HepG2 (cell line): Measurements from ENCODE around the gene PSMD5. TPM values are rescaled to one million over a fixed set of nuclear protein-coding genes. Genes with fewer than 3 reads are reported as not detected.

ENCODE experiments used
- EHMT2 ChIP-seq: fragments of 200-600 bp; sonication (generic); IDR thresholded peaks from 2 replicates; pipeline ENCODE4 v1.7.0; 2017; ENCODE audit warnings: antibody characterized with exemption, low read depth, low read length, borderline replicate concordance
- FOXJ3 ChIP-seq: sonication (generic); formaldehyde crosslinking; IDR thresholded peaks from 2 replicates; pipeline ENCODE4 v1.4.0; 2020; ENCODE audit warnings: missing genetic modification reagents, mild to moderate bottlenecking, borderline replicate concordance
- IKZF1 ChIP-seq: fragments of 450-650 bp; IDR thresholded peaks from 2 replicates; pipeline ENCODE4 v1.7.1; 2016
- JUN ChIP-seq: sonication (generic); formaldehyde crosslinking; IDR thresholded peaks from 2 replicates; pipeline ENCODE4 v1.4.0; 2020; ENCODE audit warnings: mild to moderate bottlenecking, missing genetic modification reagents
- KDM4B ChIP-seq: sonication (generic); formaldehyde crosslinking; IDR thresholded peaks from 2 replicates; pipeline ENCODE4 v1.4.0; 2020; ENCODE audit warnings: missing genetic modification reagents
- SMC3 ChIP-seq: IDR thresholded peaks from 2 replicates; pipeline ENCODE4 v1.6.1; 2011; ENCODE audit warnings: low read length, improper control_type of control experiment
- ZBTB1 ChIP-seq: sonication (generic); formaldehyde crosslinking; IDR thresholded peaks from 2 replicates; pipeline ENCODE4 v1.4.0; 2020; ENCODE audit warnings: missing genetic modification reagents, borderline replicate concordance
- ZBTB4 ChIP-seq: sonication (generic); formaldehyde crosslinking; IDR thresholded peaks from 2 replicates; pipeline ENCODE4 v1.4.0; 2020; ENCODE audit warnings: missing genetic modification reagents, mild to moderate bottlenecking, borderline replicate concordance
- ZNF121 ChIP-seq: sonication (generic); formaldehyde crosslinking; IDR thresholded peaks from 2 replicates; pipeline ENCODE4 v1.5.0; 2020; ENCODE audit warnings: mild to moderate bottlenecking, missing genetic modification reagents
- ZNF136 ChIP-seq: sonication (generic); formaldehyde crosslinking; IDR thresholded peaks from 2 replicates; pipeline ENCODE4 v1.8.1; 2022; ENCODE audit warnings: low read depth, mild to moderate bottlenecking, moderate library complexity, missing genetic modification reagents
- ZNF274 ChIP-seq: sonication (generic); formaldehyde crosslinking; IDR thresholded peaks from 2 replicates; pipeline ENCODE4 v1.5.1; 2020; ENCODE audit warnings: mild to moderate bottlenecking, missing genetic modification reagents
- ZNF496 ChIP-seq: sonication (generic); formaldehyde crosslinking; IDR thresholded peaks from 2 replicates; pipeline ENCODE4 v1.8.1; 2023; ENCODE audit warnings: mild to moderate bottlenecking, moderate library complexity, missing genetic modification reagents; ENCODE audit not compliant: insufficient replicate concordance
- ZNF562 ChIP-seq: sonication (generic); formaldehyde crosslinking; IDR thresholded peaks from 2 replicates; pipeline ENCODE4 v1.8.0; 2022; ENCODE audit warnings: missing genetic modification reagents, borderline replicate concordance
- ZNF570 ChIP-seq: sonication (generic); formaldehyde crosslinking; IDR thresholded peaks from 2 replicates; pipeline ENCODE4 v1.4.0; 2020; ENCODE audit warnings: mild to moderate bottlenecking, missing genetic modification reagents, borderline replicate concordance
- ZNF7 ChIP-seq: IDR thresholded peaks from 2 replicates; pipeline ENCODE4 v1.6.1; 2016; ENCODE audit warnings: missing biosample characterization, missing genetic modification reagents
- ZNF749 ChIP-seq: sonication (generic); formaldehyde crosslinking; IDR thresholded peaks from 2 replicates; pipeline ENCODE4 v1.8.0; 2022; ENCODE audit warnings: mild to moderate bottlenecking, missing genetic modification reagents, moderate library complexity, borderline replicate concordance
- ZNF891 ChIP-seq: sonication (generic); formaldehyde crosslinking; IDR thresholded peaks from 2 replicates; pipeline ENCODE4 v1.5.0; 2020; ENCODE audit warnings: mild to moderate bottlenecking, missing genetic modification reagents
- polyA plus RNA-seq, 8 experiments: library from polyadenylated mRNA; depleted of rRNA in 3 of 8; stranded (reverse) in 7 of 8; unstranded in 1 of 8; fragments of >200 nt; fragmentation: Illumina TruSeq in 4 of 8; extraction: Trizol in 4 of 8; gene quantifications; 2 replicates each; pipeline versions ENCODE4 v1.2.1 to v1.2.3, GENCODE V29; 2011 to 2016; ENCODE audit warnings: low read depth in 4 of 8, missing spikeins in 1 of 8, mixed read lengths in 1 of 8; ENCODE audit not compliant: insufficient read depth in 1 of 8
- total RNA-seq, 5 experiments: library from RNA; depleted of rRNA; stranded (reverse); fragments of >200 nt; fragmentation: Illumina TruSeq; extraction: Trizol; gene quantifications; 2 replicates each; pipeline ENCODE4 v1.2.3, GENCODE V29; 2016; ENCODE audit warnings: low read depth in 1 of 5
- TF ChIP-seq, protein P1 (sequence below): sonication (generic); formaldehyde crosslinking; IDR thresholded peaks from 2 replicates; pipeline ENCODE4 v1.8.0; 2022; ENCODE audit warnings: missing genetic modification reagents, mild to moderate bottlenecking, inconsistent platforms, borderline replicate concordance
- TF ChIP-seq, protein P2 (sequence below): sonication (generic); formaldehyde crosslinking; IDR thresholded peaks from 2 replicates; pipeline ENCODE4 v1.5.0; 2020; ENCODE audit warnings: mild to moderate bottlenecking, missing genetic modification reagents
- TF ChIP-seq, protein P3 (sequence below): sonication (generic); formaldehyde crosslinking; IDR thresholded peaks from 2 replicates; pipeline ENCODE4 v1.5.0; 2020; ENCODE audit warnings: mild to moderate bottlenecking, missing genetic modification reagents

Gene PSMD5
- total and polyA plus RNA-seq, 2 of the 13 experiments (the other 11 are each of a cell fraction or from before 2014, with no cell fraction given): 12.7 to 18.1 TPM

- TF ChIP-seq ZNF7 (no peak), ZNF136 (CRISPR knock-in tag) (no peak), EHMT2 (no peak), ZNF496 (no peak), JUN (CRISPR knock-in tag) (no peak), SMC3 (no peak), ZNF570 (CRISPR knock-in tag) (no peak), ZNF562 (CRISPR knock-in tag) (no peak), KDM4B (CRISPR knock-in tag) (no peak), IKZF1 (no peak), ZBTB4 (CRISPR knock-in tag) (no peak; the same call in 1 of the 2 replicates), ZNF749 (CRISPR knock-in tag) (peak; percentile 43; the same call in 1 of the 2 replicates), FOXJ3 (CRISPR knock-in tag) (peak; percentile 66; the same call in 1 of the 2 replicates), ZNF121 (CRISPR knock-in tag) (0 out of 2 replicates have a peak, but pooled peaks have one; percentile 1), ZBTB1 (CRISPR knock-in tag) (no peak), ZNF274 (peak; percentile 80; the same call in 1 of the 2 replicates), ZNF891 (CRISPR knock-in tag) (peak; percentile 88; the same call in 1 of the 2 replicates)
- TF ChIP-seq, protein P1, sequence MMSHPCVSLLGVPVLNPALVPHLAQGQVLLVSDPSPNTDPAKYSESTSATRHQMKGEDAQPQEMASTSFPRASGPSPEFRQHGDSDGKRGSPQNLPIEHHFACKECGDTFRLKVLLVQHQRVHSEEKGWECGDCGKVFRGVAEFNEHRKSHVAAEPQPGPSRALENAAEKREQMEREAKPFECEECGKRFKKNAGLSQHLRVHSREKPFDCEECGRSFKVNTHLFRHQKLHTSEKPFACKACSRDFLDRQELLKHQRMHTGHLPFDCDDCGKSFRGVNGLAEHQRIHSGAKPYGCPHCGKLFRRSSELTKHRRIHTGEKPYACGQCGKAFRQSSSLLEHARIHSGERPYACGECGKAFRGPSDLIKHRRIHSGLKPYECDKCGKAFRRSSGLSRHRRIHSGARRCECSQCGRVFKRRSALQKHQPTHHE (CRISPR knock-in tag): peak; percentile 87; the same call in 1 of the 2 replicates
- TF ChIP-seq, protein P2, sequence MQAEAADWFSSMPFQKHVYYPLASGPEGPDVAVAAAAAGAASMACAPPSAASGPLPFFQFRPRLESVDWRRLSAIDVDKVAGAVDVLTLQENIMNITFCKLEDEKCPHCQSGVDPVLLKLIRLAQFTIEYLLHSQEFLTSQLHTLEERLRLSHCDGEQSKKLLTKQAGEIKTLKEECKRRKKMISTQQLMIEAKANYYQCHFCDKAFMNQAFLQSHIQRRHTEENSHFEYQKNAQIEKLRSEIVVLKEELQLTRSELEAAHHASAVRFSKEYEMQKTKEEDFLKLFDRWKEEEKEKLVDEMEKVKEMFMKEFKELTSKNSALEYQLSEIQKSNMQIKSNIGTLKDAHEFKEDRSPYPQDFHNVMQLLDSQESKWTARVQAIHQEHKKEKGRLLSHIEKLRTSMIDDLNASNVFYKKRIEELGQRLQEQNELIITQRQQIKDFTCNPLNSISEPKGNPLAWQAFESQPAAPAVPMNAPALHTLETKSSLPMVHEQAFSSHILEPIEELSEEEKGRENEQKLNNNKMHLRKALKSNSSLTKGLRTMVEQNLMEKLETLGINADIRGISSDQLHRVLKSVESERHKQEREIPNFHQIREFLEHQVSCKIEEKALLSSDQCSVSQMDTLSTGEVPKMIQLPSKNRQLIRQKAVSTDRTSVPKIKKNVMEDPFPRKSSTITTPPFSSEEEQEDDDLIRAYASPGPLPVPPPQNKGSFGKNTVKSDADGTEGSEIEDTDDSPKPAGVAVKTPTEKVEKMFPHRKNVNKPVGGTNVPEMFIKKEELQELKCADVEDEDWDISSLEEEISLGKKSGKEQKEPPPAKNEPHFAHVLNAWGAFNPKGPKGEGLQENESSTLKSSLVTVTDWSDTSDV (CRISPR knock-in tag): 0 out of 2 replicates have a peak, but pooled peaks have one; percentile 82
- TF ChIP-seq, protein P3, sequence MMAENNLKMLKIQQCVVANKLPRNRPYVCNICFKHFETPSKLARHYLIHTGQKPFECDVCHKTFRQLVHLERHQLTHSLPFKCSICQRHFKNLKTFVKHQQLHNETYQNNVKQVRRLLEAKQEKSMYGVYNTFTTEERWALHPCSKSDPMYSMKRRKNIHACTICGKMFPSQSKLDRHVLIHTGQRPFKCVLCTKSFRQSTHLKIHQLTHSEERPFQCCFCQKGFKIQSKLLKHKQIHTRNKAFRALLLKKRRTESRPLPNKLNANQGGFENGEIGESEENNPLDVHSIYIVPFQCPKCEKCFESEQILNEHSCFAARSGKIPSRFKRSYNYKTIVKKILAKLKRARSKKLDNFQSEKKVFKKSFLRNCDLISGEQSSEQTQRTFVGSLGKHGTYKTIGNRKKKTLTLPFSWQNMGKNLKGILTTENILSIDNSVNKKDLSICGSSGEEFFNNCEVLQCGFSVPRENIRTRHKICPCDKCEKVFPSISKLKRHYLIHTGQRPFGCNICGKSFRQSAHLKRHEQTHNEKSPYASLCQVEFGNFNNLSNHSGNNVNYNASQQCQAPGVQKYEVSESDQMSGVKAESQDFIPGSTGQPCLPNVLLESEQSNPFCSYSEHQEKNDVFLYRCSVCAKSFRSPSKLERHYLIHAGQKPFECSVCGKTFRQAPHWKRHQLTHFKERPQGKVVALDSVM (CRISPR knock-in tag): no peak; the same call in 1 of the 2 replicates
Observed at GRCh38 chr9:120842685-120843485, at the start of gene PSMD5 (continued).
